Thyroid gland (tissue), 4 donors: ENCODE data around the gene CLASP1.

Experiments used
- POLR2A ChIP-seq, 2 donors: fragments of 450-650 bp; IDR thresholded peaks; one replicate each; pipeline ENCODE4 v1.6.1; 2017; ENCODE audit warnings: antibody characterized with exemption in 2 of 2, mild to moderate bottlenecking in 2 of 2, moderate library complexity in 1 of 2
- TF ChIP-seq, protein P1 (sequence below), 6 experiments: fragments of 200-600 bp in 3 of 6; fragments of 450-650 bp in 3 of 6; sonication (generic) in 3 of 6; IDR thresholded peaks; one replicate each; pipeline ENCODE4 v1.5.1; 2016 to 2019; ENCODE audit warnings: antibody characterized with exemption in 6 of 6, mild to moderate bottlenecking in 2 of 6, inconsistent platforms in 1 of 6, moderate library complexity in 1 of 6

DNA sequence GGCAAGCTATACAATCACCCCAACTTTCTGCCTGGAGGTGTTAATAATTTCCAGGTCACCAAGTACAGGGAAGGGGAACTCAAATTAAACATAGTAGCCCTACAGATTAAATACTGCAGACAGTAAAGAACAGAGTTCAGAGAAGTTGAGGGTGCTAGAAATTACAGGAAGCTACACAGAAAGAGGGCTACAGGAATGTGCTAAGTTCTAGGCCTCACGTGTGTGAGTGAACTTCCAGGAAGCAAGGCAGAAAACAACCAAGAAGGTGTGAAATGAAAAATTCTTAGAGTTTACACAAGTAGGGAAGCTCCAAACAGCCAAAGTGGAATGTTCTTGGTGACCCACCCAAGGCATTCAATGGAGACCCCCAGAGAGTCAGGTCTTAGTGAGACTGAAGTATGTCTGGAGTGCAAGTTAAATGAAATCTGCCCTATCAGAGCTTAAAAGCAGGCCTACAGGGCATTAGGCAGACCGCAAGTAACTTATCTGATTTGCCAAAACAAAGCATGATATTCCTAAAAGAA is 176.7 kb downstream of the CLASP1 start:
- TF ChIP-seq, protein P1, sequence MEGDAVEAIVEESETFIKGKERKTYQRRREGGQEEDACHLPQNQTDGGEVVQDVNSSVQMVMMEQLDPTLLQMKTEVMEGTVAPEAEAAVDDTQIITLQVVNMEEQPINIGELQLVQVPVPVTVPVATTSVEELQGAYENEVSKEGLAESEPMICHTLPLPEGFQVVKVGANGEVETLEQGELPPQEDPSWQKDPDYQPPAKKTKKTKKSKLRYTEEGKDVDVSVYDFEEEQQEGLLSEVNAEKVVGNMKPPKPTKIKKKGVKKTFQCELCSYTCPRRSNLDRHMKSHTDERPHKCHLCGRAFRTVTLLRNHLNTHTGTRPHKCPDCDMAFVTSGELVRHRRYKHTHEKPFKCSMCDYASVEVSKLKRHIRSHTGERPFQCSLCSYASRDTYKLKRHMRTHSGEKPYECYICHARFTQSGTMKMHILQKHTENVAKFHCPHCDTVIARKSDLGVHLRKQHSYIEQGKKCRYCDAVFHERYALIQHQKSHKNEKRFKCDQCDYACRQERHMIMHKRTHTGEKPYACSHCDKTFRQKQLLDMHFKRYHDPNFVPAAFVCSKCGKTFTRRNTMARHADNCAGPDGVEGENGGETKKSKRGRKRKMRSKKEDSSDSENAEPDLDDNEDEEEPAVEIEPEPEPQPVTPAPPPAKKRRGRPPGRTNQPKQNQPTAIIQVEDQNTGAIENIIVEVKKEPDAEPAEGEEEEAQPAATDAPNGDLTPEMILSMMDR (IDR thresholded peaks at IDR 0.05): no peak
- TF ChIP-seq POLR2A (IDR thresholded peaks at IDR 0.05): no peak
